ENCODE results near the gene CLCN1.

Gene CLCN1

DNA sequence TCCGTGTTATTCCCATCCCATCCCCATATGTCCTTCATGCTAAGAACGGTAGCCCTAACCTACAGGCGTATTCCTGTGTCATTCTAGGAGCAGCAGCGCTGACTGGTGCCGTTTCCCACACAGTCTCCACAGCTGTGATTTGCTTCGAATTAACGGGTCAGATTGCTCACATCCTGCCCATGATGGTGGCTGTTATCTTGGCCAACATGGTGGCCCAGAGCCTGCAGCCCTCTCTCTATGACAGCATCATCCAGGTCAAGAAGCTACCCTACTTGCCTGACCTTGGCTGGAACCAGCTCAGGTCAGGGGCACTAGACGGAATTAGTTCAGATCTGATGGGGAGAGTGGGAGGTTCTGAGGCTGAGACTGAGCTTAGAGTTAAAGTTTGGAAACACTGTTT, 25.9 kb downstream of the CLCN1 start:
- no peak for DNase-seq

DNA sequence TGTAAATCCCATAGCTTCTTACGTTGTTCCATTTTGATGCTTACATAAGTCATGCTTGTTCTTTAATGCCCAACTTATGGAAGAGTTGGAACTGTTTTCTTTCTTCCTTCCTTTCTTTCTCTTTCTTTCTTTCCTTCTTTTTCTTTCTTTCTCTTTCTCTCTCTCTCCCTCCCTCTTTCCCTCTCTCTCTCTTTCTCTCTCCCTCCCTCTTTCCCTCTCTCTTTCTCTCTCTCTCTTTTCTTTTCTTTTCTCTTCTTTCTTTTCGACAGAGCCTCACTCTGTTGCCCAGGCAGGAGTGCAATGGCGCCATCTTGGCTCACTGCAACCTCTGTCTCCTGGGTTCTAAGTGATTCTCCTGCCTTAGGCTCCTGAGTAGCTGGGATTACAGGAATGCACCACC, 27.7 kb downstream of the CLCN1 start:
- no peak for DNase-seq

DNA sequence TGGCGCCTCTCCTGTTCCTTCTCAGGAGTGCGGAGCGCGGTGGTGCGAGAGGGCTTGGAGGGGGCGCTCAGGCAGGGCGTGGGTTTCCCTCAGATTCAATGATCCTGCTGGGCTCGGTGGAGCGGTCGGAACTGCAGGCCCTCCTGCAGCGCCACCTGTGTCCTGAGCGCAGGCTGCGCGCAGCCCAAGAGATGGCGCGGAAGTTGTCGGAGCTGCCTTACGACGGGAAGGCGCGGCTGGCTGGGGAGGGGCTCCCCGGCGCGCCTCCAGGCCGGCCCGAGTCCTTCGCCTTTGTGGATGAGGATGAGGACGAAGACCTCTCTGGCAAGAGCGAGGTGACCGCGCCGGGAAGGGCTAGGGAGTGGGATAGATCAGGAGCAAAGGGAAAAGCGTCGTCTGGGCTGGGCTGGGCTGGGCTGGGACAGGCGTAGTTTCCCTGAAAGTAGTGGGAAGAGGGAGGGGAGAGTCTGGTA, 29.6 kb downstream of the CLCN1 start:
- DNase-seq, result peak; percentile 37 to 87

DNA sequence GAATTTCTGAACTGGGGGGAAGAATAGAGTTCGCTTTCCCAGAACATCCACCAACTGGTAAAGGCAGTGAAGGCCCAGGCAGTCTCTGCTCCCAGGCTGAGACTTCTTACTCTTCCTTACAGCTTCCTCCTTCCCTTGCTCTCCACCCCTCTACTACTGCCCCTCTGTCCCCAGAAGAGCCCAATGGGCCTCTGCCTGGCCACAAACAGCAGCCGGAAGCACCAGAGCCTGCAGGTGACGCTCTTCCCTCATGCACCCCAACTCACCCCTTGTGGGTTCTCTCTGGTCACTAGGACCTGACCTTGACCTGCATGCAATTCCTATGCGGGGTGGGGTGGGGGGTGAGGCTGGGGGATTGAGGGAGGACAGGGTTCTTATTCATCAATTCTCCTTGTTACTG, 30.1 kb downstream of the CLCN1 start:
- no peak for DNase-seq

DNA sequence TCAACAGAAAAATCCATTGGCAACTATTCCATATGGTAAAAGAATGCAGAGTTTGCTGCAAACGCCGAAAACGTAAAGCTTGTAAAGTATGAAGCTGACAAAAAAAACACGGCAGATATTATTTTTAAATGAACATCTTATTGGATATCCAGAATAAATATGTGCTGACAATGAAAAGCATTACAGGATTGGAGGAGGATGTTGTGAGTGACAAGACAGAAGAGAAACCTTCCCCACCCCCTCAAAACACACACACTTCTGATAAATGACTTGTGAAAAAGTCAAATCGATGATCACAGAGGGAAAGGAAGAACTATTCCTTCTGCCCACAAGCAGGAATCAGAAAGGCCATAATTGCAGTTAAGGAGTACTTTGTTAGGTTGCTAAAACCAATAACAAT, 32.0 kb downstream of the CLCN1 start:
- DNase-seq, result no peak

DNA sequence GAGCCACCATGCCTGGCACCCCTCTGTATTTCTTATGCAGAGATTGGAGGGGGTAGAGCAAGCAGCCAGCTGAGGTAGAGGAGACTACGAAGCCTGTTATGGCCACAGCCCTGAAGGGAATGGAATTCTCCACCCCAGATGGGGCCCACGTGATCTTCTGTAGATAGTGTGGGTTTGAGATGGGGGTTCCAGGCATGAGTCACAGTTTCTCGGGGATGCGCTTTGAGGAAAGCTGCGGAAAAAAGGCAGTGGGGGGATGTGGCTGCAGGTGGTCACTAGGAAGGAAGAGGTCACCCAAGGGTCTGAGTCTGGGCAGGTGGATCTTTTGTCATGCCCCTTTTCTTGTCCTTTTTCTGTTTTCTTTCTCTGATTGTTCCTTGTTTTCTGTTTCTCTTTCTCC, 35.1 kb downstream of the CLCN1 start:
- no peak for DNase-seq

DNA sequence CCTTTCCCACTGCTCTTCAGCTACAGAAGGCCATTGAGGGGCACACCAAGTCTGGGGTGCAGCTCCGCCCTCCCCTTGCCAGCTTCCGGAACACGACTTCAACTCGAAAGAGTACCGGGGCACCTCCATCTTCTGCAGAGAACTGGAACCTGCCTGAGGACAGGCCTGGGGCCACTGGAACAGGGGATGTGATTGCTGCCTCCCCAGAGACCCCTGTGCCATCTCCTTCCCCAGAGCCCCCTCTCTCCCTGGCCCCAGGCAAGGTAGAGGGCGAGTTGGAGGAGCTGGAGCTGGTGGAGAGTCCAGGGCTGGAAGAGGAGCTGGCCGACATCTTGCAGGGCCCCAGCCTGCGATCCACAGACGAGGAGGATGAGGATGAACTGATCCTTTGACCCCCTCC, 35.7 kb downstream of the CLCN1 start:
- DNase-seq, result no peak

DNA sequence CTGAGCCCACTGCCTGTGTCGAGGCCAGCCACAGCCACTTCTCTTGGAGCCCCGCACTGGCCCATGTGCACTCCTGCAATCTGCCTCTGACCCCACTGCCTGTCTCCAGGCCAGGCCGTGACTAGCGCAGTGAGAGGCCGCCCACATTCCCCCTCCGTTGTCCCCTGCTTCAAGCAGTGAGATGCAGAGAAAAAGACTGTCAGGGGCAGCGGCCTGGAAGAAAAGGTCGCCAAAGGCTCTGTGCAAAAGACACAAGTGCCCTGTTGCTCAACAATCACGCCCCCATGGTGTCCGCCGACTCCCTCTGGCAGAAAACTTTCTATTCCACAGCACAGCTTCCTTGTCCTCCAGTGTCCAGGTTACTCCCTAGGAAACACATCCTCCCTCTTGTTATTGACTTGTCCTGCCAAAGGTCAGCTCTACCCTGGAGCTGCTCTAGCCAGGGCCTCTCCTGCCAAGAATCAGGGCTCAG, 36.7 kb downstream of the CLCN1 start:
- DNase-seq, result no peak

DNA sequence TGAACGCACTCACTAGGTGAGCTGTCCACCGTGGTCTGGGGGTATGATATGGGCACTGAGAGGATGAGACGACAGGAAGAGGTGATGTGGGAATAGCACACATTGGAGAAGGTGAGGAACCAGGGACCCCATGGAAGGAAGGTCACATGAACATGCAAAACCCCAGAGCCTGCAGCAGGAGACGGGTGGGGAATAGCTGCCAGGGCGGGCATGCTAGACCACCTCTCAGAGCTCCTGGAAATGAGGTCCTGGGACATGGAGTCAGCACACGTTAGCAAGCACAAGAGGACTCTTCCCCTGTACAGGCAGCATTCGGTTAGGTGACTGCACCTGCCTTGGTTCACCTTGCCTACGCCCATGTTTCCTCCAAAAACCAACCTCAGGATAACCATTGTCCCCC, 38.5 kb downstream of the CLCN1 start:
- DNase-seq, result no peak

DNA sequence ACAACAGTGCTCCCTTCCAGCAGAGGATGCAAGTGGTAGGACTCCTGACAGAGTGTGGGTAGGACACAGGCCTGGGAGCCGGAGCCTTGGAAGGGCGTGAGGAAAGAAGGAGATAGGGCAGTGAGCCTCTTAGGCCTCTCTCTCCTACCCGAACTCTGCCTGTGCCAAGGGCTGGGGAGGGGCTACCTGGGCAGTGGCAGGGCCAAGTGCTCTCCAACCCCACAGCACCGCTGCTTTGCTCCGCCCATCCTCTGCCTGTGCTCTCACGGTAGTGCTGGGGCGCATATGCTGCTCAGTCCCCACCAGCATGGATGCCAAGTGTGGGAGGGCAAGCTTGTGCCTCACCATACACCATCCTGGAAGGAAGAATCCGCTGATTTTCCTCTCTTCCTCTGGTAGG, 39.1 kb downstream of the CLCN1 start:
- DNase-seq, result no peak

DNA sequence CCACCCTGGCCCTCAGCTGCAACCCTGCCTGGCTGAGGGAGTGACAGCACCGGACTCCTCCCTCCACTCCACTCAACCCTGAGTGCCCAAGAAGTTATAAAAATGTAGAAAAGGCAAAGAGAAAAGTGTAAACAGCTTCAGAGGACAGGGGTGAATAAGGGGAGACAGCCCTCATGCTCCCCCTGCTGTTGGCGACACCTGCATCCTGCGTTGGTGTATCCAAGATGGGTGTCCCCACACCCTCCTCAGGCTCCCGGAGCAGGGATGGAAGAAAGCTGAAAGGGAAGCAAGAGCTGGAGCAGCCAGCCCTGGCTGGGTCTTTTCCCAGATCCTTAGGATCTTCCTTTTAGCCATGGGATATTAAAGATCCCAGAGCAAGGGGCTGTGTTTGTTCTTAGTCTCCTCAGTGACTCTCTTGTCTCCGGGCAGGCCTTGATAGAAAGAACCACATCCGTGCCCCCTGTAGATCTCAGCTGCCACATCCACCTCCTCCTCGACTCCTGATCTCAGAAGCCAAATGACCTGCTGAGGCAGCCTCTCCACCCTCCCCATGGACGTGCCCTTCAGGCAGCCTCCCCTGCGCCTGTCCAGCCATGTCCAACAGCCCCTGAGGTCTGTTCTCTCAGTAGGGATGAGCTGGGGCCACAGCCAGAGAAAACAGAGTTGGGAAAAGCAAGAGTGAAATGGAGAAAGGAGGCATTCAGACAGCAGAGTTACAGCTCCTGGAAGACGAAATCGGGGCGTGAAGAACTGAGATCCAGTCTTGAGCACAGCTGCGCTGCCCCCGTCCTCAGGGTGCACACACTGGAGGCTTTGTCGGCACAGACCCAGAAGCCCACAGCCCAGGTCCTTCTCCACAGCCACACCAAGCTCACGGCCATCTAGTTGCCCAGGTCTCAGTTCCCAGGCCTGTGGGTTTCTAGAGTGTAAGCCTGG, 39.8 kb downstream of the CLCN1 start:
- no peak for DNase-seq

DNA sequence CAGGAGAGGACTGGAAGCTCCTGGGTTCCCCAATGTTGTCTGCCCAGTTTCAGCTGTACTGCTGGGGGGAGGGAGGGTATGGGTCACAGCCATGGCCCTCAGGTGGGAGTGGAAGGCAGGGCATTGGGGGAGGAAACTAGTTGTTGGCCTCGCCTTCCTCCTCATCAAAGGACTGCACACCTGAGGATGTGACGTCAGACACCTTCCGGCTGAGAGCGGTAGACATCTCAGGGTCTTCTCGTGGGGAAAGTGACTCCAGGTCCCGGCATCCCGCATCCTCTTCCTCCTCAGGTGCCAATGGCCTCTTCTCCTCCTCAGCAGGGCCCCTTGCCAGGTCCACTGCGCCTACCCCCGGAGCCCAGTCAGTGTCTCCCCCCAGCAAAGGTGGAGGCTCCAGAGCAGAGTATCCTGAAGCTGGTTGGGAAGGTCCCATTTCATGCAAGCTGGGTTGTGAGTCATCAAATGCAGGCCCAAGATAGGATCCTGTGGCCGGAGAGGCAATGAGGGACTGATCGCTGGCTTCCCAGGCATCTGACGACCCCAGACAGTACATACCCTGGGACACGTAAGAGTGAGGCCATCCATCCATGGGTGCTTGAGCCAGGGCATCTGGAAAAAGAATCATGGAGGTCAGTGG, 40.6 kb downstream of the CLCN1 start:
- DNase-seq, result no peak

DNA sequence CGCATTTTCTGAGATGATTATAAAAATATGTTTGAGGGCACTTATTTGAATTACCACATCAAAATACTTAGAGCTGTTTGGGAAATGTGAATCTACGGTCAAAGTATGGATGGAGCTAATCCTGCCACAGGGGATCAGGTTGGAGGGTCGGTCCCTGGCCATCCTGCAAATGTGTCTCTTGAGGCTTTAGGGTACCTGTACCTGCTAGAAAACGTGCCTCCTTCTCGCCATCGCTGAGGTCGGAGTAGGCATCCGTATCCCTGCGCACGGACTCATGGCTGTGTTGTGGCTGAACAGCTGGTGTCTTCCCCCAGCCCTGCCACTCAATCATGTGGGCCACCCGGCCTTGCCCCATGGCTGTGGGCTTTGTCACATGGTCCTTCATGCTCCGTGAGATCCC, 42.7 kb downstream of the CLCN1 start:
- DNase-seq, result no peak

DNA sequence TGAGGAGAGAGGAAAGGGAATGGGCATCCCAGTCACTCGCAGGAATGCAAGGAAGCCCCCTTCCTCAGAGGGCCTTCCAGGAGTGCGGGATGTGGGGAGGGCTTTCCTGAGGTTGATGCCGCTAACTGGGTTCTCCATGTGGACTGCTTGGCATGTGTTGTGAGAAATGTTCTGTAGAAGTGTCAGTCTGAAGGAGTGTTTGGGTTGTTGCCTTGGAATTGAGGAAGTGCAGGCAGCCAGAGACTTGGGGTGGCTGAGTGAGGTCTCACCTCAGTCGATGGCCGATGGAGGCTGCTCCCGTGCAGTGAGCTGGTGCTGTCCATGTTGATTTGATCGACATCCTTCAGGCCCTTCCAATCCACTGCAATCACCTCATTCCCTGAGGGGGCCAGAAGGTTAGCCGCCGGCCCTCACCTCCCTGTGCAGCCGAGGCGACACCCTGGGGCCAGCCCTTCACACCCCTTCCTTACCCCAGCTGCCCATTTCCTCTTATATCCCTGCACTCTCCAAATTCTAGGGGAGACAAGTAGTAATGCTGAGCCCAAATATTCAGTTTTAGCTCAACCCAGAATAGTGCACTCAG, 44.0 kb downstream of the CLCN1 start:
- DNase-seq, result no peak

DNA sequence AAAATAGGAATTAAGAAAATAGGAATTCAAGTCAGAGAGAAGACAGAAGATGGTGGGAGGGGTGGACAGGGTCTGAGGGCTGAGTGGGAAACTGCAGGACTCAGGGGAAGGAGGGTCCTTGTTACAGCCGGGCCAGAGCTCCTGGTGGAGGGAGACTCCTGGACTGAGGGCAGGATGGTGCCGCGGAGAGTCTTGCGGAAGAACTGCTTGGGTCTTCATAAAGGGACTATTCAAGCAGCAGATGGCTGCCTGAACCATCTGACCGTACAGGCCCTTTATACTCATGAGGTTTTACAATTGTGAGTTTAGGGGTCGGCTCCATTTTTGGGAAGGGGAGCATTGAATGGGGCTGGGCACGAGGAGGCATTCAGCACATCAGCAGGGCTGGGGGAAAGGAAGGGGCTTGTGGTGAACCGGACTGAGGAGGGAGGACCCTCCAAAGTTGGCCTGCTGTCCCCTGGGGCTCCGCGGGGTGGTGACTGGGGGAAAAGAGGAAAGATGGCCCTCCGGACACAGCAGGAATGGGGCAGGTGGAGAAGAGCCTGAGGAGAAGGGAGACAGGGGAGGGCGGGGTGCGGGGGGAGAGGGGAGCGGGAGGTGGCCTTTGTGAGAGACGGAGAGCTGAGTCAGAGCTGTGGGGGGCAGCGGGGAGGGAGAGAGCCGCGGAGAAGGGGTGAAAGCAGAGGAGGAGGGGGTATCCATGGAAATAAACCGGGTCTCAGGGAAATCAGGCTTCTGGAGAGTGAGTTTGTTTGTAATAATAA, 45.1 kb downstream of the CLCN1 start:
- DNase-seq, result peak in 1 of 2 experiments; percentile 30

DNA sequence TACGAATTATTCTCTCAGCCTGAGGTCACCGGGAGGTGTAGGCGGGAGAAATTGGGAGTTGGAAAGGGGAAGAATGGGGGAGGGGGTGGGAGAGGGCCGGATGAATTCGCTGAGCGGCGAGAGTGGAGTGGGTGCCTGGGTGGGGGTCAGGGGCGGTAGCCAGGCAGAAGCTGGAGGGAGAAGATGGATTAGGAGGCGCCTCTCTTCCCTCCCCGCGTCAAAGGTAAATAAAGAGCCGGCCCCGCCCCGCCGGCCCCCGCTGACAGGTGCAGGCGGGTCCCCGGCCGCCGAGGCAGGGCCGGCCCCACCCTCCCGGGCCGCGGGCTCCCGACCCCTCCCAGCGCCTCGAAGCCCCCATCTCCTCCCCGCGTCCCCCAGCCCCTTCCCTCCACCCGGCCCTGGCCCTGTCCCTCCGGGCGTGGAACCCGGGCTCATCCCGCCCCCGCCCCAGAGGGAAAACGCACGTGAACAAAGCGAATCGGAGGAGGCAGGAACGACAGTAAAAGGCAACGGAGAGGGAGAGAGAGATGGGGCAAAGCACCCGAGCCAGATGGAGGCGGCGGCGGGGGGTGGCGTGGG, 45.7 kb downstream of the CLCN1 start:
- DNase-seq, result peak in 1 of 2 experiments; percentile 45

DNA sequence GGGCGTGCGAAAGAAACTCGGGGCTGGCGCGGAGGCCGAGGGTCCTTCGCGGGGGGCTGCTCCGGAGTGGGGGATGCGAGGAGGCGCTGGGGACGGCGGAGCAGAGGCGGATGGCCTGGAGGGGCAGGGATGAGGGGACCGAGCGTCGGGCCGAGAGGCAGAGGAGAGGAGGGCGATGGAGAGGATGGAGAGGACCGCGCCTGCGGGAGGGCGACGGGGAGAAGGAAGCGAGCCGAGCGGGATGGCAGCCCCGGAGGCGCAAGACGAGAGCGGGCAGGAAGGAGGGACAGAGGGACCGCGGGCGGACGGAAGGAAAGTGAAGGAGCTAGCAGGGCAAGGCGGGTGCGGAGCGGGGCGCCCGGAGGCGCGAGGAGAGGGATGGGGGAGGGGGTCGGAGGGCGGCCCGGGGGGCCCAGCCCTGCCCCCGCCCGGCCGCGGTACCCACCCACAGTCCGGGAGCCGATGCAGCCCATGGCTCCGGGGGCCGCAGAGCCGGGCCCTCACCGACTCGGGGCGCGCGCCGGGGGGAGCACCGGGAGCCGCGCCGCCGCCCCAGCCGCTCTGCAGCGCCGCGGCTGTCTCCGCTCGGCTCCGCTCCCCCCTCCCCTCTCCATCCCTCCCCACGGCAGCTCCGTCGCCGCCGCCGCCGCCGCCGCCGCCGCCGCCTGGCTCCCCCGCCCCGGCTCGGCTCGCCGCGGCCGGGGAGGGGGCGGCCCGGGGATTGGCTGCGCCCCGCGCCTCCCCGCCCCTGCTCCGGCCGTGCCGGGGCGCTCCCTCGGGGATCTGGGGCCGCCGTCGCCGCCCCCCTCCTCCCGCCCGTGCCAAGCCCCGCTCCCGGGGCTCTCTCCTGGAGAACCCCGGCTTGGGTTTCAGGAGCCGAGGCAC, 46.5 kb downstream of the CLCN1 start, which contains the start of gene FAM131B:
TSS of gene FAM131B (minus strand) at position 583 of the 885 bp plus-strand sequence. CDS start at position 473, 110 bp downstream.
- peak in 1 of 2 experiments; percentile 47 for DNase-seq

DNA sequence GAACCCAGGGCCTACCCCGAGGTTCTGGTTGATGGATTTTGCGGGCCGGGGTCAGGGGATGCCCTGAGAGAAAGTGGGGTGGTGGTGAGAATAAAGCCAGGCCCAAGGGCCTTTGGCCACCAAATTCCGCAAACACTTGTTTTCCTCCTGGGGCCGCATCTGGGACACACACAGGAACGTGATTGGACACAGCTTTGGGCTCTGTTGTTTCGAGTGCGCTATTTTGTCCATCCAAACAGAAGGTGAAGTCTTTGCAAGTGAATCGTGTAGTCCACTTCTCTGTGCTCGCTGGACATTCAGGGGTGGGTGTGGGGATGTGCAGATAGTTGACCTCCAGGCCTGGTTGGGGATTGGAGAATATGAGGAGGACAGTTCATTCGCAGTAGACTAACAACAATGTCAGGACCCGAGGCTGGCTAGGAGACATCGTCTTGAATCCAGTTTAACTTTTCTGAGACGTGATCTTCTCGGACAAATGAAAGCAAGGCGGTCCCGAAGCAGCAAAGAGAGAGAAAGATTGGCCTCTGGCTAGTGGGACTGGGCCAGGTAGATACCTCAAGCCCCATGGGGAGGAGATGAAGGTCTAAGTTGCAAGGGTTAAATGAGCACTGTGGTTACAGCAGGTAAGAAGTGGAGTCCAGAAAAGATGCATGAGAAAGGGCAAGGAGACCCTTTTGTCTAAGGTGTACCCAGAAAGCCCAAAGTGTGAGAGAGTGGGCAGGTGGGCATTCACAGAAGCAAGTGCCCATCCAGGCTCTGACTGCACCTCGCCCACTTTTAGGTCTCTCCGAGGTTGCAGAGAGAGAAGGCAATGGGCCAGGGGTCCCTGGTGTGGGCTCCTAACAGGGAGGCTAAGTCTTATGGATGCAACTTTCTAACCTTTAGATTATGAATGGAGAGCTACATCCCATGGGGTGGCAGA, 47.4 kb downstream of the CLCN1 start:
- no peak for DNase-seq

DNA sequence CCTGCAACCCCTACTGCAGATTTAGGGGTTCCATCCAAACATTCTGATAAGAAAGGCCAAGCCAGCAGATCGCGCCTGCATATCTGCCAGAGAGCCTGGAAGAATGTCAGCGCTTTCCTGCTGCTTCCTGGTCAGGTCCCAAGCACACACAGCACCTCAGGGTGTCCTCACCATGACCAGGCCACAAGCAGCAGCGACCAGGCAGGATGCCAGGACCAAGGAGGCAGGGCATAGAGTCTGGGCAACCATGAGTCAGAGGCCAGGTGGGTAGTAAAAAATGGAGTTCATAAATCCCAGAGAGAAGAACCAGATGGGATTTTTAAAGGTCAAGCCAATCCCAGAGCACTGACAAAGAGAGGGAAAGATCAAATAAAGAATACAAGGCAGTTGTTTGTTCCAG, 52.1 kb downstream of the CLCN1 start:
- no peak for DNase-seq

DNA sequence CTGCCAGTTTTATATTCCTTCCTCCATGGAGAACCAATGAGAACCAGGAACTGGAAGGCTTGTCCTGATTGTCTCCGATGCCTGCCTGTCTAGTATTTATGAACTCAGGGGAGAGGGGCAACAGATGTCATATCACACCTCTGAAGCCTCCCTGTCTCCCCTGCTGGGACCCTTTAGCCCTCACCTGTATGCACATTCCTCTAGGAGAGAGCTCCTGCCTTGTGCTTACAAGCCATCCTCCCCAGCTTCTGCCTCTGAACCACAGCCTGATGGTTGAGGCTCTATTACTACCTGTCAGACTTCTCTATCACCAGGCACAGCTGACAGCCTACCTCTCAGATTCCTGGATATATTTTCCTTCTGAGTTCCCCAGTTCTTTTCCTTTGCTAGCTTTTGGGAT, 52.5 kb downstream of the CLCN1 start:
- no peak for DNase-seq
